NCI-H82 treated with DMSO at 0.1 percent for 48 hours (cell line): ENCODE results near the gene CCNDBP1.
A peak's percentile ranks its signal among the peaks of the same experiment; 100 is the strongest.
"Not testable (repeated sequence)": the region's sequence is repeated elsewhere in the genome, so short reads cannot be mapped to it uniquely, and the experiment has no call there.

Experiments
- DNase-seq: peaks from one replicate; lab custom pipeline; 2025; ENCODE audit not compliant: unreplicated experiment; lab: John Stamatoyannopoulos, UW

The CCNDBP1 gene

DNA sequence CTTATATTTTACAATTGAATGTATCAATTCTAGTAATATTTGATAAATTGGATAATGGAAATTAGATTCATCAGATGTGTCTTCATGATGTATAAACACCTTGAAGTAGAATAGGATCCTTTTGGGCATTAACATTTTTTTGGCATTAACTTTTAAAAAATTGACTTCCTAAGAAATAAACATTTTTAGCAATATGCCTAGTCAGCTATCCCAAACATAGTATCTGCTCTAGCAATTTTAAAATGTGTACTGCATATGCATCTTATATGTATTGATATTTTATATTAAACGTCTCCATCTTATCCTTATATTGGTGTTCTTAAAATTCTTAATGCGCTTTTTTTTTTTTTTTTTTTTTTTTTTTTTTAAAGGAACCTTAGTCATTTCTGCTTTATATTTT is 8.5 kb downstream of the CCNDBP1 start:
- no peak for DNase-seq

DNA sequence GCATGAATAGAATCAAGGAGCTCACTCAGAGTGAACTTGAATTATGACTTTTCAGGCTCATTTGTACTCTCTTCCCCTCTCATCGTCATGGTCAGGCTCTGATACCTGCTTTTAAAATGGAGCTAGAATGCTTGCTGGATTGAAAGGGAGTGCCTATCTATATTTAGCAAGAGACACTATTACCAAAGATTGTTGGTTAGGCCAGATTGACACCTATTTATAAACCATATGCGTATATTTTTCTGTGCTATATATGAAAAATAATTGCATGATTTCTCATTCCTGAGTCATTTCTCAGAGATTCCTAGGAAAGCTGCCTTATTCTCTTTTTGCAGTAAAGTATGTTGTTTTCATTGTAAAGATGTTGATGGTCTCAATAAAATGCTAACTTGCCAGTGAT is 9.6 kb downstream of the CCNDBP1 start:
- no peak for DNase-seq

DNA sequence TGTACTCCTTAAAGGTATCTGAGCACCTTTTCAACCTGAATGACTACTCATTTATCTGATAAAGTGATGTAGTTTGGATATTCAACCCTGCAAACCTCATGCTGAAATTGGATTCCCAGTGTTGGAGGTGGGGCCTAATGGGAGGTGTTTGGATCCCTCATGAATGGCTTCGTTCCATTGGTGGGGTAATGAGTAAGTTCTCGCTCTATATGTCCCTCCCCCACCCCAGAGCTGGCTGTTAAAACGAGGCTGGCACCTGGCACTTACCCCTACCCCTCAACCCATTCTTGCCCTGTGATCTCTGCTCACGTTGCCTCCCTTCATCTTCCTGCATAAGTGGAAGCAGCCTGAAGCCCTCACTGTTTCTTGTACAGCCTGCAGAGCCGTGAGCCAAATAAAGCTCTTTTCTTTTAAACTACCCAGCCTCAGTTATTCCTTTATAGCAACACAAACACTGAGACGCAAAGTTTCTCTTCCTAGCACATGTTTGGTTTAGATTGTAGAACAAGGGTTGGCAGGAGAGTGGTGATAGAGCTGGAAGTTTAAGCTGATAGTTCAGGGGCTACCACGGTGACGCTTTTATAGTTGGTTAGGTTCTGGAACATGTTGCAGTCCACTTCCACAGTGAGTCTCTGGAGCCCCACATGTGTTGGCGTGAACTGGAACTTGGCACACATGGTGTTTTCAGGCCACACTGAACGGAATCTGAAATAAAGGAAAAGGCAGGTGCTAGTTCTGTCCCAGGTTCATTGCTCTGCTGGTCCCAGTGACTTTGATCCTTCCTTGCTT is 11.8 kb downstream of the CCNDBP1 start:
- DNase-seq, result no peak

DNA sequence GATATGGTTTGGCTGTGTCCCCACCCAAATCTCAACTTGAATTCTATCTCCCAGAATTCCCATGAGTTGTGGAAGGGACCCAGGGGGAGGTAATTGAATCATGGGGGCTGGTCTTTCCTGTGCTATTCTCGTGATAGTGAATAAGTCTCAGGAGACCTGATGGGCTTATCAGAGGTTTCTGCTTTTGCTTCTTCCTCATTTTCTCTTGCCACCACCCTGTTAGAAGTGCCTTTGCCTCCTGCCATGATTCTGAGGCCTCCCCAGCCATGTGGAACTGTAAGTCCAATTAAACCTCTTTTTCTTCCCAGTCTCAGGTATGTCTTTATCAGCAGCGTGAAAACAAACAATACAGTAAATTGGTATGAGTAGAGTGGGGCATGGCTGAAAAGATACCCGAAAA is 12.6 kb downstream of the CCNDBP1 start:
- DNase-seq, result not testable (repeated sequence)

DNA sequence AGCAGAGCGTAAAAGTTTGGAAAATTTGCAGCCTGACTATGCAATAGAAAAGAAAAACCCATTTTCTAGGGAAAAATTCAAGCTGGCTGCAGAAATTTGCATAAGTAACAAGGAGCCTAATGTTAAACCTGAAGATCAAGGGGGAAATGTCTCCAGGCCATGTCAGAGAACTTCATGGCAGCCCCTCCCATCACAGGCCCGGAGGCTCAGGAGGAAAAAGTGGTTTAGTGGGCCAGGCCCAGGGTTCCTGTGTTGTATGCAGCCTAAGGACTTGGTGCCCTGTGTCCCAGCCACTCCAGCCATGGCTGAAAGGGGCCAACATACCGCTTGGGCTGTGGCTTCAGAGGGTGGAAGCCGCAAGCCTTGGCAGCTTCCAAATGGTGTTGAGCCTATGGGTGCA is 13.4 kb downstream of the CCNDBP1 start:
- DNase-seq, result not testable (repeated sequence)

DNA sequence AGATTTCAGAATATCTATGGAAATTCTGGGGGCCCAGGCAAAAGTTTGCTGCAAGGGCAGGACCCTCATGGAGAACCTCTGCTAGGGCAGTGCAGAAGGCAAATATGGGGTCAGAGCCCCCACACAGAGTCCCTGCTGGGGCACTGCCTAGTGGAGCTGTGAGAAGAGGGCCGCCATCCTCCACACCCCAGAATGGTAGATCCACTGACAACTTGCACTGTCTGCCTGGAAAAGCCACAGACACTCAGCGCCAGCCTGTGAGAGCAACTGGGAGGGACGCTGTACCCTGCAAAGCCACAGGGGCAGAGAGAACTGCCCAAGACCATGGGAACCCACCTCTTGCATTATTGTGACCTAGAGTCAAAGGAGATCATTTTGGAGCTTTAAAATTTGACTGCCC is 13.8 kb downstream of the CCNDBP1 start:
- DNase-seq, result no peak

DNA sequence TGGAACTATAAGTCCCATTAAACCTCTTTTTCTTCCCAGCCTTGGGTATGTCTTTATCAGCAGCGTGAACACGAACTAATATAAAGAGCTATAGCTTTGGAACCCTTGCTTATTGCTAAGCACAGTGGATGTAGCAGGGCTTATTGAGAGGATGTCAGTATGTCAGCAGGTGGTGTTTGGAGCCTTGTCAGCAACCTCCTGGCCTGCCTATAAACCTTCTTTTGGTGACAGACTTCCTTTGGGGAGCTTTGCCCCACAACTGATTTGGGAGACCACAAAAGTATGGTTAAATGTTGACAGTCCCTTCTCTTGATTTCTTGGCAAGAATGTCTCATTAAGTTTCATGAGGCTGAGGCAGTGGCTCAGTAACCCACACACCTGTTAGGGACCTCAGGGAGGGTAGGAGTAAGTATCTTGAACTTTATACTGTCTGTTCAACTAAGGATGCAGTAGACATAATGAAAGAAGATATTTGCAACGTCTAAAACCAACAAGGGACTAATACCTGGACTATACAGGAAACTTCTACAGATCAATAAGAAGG is 14.8 kb downstream of the CCNDBP1 start:
- DNase-seq, result no peak

DNA sequence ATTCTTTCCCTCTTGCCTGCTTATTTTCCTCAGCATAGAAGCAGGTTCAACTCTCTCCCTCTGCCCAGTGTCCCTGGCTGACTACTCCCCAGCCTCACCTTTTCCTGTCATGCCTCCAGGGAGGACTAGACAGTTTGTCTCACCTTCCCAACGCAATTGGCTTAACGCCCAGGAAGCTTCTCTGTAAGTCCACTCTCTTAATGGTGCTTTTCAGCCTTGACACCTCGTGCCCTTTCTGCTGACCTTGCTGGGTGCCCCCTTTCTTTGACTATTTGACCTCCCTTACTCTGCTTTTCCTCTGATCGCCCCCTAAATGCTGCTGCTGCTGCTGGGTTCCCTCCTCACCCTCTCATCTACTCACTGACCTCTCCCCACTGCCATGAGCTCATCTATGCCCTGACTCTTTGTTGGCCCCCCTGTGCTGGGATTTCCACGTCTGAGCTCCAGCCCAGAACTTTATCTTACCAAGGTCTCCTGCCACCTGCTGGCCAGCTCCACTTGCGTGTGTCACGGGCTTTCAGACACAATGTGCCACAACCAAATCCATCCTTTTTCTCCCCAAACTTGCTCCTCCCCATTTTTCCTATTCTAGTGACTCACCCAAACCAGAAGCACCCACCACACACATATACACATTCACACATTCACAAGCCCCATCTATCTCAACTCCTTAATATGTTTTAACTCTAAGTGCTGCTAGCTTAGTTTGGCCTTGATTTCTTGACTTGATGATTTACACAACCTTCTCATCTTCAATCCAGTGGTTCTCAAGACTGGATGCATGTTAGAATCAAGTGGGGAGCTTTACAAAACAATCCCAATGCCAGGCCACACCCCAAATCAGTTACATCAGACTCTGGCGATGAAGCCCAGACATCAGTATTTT is 19.1 kb downstream of the CCNDBP1 start:
- peak; percentile 6 for DNase-seq

DNA sequence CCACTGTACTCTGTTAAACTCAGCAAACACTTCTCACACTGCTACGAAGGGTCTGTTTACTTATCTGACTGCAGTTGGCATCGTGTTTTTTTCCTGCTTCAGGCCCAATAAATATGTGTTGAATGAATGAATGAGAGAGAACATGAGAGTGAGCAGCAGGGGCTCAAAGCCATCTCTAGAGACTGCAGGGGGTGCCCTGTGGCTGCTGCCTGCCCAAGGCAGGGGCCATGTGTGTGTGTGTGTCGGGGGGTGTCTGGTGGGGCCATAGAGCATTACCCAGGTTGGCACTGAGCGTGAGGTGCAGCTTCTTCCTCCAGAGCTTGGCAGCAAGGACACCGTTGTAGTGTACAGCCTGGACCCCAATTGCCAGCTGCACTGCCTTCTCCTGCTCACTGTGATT is 20.9 kb downstream of the CCNDBP1 start:
- DNase-seq, result no peak

DNA sequence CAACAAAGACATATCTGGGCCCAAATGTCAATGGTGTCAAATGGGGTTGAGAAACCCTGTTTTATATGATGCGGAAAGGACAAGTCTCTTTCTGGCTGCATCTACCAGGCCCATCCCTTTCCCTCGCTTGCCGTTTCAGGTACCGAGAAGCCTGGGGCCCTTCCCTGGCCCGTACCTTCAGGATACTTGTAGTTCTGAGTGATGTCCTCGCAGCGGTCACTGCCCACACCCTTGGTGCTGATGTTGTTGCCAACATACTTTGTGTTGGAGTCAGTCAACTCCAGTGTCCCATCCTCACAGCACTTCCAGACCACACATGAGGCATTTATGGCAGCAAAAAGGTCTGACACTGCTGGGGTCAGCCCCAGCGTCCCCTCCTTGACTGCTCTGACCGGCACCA is 21.8 kb downstream of the CCNDBP1 start:
- DNase-seq, result no peak

DNA sequence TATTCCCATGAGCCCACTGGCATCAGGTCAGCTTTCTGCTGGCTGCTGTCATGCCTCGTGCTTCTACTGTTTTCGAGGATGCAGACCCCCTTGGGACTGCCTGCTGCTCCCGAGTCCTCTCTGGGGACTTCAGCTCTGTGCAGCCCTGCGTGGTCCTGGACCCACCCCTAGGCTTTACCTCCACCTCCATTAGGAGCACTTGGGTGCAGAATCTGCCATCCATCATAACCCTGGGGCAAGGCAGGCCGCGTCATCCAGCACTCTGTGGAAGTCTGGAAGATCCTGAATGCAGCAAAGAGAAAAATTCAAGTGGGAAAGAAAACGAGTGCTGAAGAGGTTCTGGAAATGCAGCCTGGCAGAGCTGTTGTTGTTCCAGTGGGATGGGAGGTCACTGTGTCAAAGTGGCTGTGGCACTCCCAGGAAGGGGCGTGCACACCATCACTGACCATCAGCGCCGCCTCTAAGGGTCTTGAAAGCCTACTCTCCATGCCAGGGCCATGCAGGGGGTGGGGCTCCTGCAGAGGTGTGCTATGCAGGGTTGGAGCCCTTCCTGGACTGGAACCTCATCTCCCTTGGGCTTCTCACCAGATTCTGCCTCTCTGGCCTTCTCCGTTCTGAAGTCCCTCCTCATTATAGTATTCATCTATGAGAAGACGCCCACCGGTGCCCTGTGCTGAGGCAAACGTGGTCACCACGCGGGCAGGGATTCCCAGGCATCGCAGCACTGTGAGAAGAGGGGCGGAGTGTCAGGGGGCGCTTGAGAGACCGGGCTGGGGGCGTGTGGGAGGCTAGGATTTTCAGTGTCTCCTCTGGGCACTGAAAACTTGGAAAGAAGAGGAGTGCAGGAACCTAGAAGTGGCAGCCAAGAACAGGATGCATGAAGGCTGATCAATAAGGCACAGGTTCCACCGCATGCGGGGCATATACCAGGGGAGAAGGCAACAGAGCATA is 23.1 kb downstream of the CCNDBP1 start:
- no peak for DNase-seq

DNA sequence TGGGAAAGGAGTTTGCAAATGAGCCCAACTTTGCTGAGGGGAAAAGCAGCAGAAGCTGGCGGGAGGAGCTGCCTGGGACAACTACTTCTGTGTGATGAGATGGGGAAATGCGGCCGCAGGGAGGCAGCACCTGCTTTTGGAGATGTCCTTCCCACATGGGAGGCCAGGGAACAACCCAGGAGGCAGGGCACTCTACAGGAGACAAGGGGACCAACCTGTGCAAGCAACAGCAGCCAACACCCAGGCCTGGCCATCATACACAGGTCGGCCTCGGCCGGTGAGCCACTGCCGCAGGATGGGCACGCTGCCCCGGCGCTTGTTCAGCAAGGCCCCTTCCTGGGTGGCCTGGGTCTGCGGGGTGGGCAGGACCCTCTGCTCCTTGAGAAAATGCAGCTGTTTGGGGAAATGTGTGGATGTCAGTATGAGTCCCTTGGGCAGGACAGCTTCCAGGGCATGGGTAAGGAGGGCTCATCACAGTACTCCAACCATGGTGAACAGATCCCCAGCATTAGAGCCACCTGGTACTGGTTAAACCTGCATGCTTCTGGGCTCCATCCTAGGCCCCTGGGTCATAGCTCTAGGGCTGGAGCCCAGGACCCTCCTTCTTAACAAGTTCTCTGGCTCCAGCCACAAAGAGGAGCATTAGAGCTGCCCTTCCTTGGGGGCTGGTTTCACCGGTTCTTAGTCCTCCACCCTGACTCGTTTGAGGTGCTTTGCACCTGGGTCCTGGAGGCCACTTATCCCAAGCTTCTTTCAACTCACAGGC is 24.0 kb downstream of the CCNDBP1 start:
- DNase-seq, result no peak

DNA sequence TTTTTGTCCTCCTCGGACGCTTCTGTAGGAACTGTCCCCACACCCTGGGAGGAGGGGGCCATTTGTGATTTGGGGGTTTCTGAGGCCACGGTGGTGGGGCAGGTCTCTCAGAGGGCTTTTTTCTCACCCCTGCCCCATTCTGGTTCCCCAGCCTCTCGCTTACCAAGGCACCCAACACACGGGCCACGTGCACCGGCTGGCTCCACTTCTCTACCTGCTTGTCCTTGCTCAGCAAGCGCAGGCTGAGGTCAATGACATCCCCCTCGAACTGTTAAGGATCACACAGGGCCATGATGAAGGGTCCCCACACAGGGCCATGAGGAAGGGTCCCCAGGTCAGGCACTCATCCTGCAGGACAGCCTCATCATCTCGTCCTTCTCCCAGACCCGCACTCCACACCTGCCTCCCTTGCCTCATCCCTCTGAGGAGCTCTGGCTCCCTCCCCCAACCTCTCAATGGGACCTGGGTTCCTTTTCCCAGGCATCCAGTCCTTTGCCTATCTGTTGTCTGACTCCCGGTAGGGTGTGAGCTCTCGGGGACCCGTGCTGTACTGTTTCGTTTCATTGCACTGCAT is 25.1 kb downstream of the CCNDBP1 start:
- no peak for DNase-seq

DNA sequence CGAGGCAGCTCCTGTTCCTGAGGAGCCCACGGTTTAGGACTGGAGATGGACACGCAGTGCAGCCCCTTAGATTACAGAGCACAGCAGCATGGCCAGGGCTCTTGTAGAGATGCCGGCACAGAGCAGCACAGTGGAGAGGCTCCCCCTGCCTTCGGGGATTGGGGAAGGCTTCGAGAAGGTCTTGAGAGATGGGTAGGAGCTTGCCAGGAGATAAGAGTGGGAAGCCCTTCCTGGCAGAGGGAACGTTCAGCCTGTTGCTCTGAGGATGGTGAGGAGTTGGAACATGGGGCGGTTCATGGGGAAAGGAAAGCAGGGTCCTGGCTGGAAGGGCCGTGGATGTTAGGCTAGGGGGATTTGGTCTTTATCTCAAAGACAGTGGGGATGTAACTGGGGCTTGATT is 25.6 kb downstream of the CCNDBP1 start:
- no peak for DNase-seq

DNA sequence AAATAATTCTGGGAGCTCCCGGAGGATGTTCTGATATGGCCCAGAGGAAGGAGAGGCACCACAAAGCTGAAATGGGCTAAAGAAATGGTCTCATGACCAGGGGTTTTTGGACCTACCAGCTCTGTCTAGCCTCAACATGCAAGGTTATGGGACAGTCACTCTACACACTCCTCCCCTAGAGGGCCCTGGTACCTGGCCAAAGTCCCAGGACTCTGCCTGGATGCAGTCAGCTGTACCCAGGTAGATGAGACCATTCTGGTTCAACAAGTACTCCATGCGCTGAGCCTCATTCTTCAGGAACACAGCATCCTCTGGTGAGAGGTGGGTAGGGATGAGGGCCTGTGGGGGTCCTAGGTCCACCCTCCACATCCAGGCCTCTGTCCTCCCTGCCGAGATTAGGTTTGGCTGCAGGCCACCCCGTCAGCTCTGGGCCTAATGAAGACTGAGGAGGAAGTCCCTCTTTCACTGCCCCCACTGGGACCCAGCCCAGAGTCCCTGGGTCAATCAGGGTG is 26.1 kb downstream of the CCNDBP1 start:
- DNase-seq, result no peak

DNA sequence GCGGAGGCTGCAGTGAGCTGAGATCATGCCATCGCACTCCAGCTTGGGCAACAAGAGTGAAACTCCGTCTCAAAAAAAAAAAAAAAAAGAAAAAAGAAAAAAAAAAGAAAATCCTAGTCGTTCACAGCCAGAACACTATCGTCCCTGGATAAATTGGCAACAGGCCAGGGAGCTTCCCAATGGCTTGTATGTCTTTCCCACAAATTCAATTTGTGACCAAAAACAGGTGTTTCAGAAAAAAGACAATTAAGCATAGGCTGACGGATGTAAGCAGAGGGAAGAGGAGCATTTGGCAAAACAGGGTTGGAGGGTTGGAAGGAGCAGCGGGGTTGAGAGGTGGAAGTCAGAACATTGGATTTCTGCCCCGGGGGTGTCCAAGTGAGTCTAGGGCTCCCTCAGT is 27.1 kb downstream of the CCNDBP1 start:
- no peak for DNase-seq

DNA sequence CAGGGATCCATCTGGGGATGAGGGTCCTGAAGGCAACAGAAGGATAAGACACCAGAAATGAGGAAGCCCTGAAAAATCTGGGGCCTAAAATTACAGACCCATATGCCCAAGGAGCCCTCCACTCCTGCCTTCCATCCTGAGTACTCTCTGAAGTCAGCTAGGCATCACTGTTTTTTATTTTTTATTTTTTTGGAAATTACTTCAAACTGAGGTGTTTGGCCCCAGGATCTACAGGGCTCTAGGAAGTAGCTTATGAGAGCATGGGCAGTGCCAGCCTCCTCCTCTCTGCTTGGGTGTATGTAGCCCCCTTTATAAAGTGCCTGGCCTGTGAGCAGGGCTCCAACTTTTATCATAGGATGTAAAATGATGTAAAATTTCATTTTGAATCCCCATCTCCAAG is 27.7 kb downstream of the CCNDBP1 start:
- no peak for DNase-seq

DNA sequence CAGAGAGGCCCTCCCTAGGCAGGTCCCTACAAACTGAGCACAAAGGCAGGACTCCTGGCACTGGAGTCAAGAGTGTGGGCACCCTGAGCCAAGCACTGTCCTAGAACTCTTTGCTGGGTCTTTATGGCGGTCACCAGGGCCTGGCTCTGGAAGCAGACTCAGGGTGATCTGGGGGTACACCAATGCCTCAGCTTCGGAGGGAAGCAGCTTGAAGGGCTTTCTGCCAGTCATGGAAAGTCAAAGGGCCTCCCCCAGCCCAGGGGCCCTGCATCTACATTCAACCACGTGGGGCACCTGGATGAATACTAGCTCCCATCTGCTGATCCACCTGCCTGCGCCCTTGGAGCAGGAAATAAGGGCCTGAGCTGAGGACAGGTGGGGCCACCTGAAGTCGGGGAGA is 28.3 kb downstream of the CCNDBP1 start:
- DNase-seq, result no peak

DNA sequence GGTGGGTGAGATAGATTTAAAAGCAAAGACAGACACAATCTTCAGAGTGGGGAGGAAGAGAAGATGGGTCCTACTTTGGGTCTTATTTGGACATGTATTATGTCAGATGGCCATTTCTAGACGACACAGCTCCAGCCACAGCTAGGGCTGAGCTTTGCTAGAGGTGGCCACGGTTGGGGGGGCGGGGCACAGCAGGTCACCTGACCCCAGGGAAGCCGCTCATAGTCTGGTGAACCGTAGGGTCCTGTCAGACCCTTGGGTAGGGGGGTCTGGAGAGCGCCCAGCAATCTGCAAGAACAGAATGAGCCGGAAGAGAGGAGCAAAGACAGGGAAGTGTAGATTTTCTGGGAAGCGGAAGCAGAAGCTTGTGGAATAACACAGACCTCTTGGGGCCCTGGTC is 29.0 kb downstream of the CCNDBP1 start:
- no peak for DNase-seq
